Measurements from ENCODE around the gene CACNA1S.

The CACNA1S gene

GRCh38 chr1:201112173-201112731, at the start of gene CACNA1S:
CACNA1S (minus strand) TSS chr1:201112426; CDS start chr1:201112339, 87 bp downstream.
- no peak for DNase-seq (ENCODE audit: low read depth, low spot score)
- no peak within 1 kb of the TSS for H3K27ac ChIP-seq

- no peak overlapping the region for H3K27ac ChIP-seq
These were observed 45.7 kb upstream of the CACNA1S start for GRCh38 chr1:201157949-201158348.

GRCh38 chr1:201156819-201157218, 44.6 kb upstream of the CACNA1S start:
- H3K27ac ChIP-seq = no peak overlapping the region
- no peak for DNase-seq (ENCODE audit: low read depth, low spot score)

More at GRCh38 chr1:201157949-201158348, 45.7 kb upstream of the CACNA1S start:
- no peak for DNase-seq (ENCODE audit: low read depth, low spot score)

GRCh38 chr1:201156346-201156745, 44.1 kb upstream of the CACNA1S start:
- H3K27ac ChIP-seq = no peak overlapping the region
- no peak for DNase-seq (ENCODE audit: low read depth, low spot score)

- DNase-seq (ENCODE audit: low read depth, low spot score) = no peak
- H3K27ac ChIP-seq = no peak overlapping the region
These were observed 43.1 kb upstream of the CACNA1S start for GRCh38 chr1:201155354-201155753.

- peak; percentile 48 for DNase-seq (ENCODE audit: low read depth, low spot score)
- H3K27ac ChIP-seq = no peak within 1 kb of the TSS
These were observed 42.4 kb upstream of the CACNA1S start, which contains the start of gene TMEM9 for GRCh38 chr1:201154389-201155165. TMEM9 (minus strand) TSS chr1:201154474; CDS start chr1:201153923, 551 bp downstream.

GRCh38 chr1:201153474-201154388, 41.5 kb upstream of the CACNA1S start:
- no peak for DNase-seq (ENCODE audit: low read depth, low spot score)
- H3K27ac ChIP-seq = no peak overlapping the region

GRCh38 chr1:201149400-201149799, 37.2 kb upstream of the CACNA1S start:
- no peak for DNase-seq (ENCODE audit: low read depth, low spot score)
- H3K27ac ChIP-seq = no peak overlapping the region

- no peak for DNase-seq (ENCODE audit: low read depth, low spot score)
- no peak overlapping the region for H3K27ac ChIP-seq
These were observed 35.3 kb upstream of the CACNA1S start for GRCh38 chr1:201147396-201148015.

- H3K27ac ChIP-seq = no peak overlapping the region
- no peak for DNase-seq (ENCODE audit: low read depth, low spot score)
These were observed 34.6 kb upstream of the CACNA1S start for GRCh38 chr1:201146626-201147390.

- H3K27ac ChIP-seq = no peak overlapping the region
- DNase-seq (ENCODE audit: low read depth, low spot score) = no peak
These were observed 33.6 kb upstream of the CACNA1S start for GRCh38 chr1:201145816-201146215.

- H3K27ac ChIP-seq = no peak overlapping the region
- DNase-seq (ENCODE audit: low read depth, low spot score) = no peak
These were observed 32.9 kb upstream of the CACNA1S start for GRCh38 chr1:201145132-201145531.

GRCh38 chr1:201144701-201145100, 32.5 kb upstream of the CACNA1S start:
- no peak overlapping the region for H3K27ac ChIP-seq
- DNase-seq (ENCODE audit: low read depth, low spot score) = no peak

- no peak for DNase-seq (ENCODE audit: low read depth, low spot score)
- no peak overlapping the region for H3K27ac ChIP-seq
These were observed 31.8 kb upstream of the CACNA1S start for GRCh38 chr1:201143726-201144635.

GRCh38 chr1:201142849-201143725, 30.9 kb upstream of the CACNA1S start:
- H3K27ac ChIP-seq = no peak overlapping the region
- no peak for DNase-seq (ENCODE audit: low read depth, low spot score)

- no peak overlapping the region for H3K27ac ChIP-seq
- DNase-seq (ENCODE audit: low read depth, low spot score) = no peak
These were observed 30.0 kb upstream of the CACNA1S start for GRCh38 chr1:201142011-201142848.

- no peak for DNase-seq (ENCODE audit: low read depth, low spot score)
These were observed 29.2 kb upstream of the CACNA1S start for GRCh38 chr1:201141418-201141817.

More at GRCh38 chr1:201141418-201141817, 29.2 kb upstream of the CACNA1S start:
- no peak overlapping the region for H3K27ac ChIP-seq
